HCT116 (cell line): ENCODE data around the gene FREY1. TPM values are rescaled to one million over a fixed set of nuclear protein-coding genes. Genes with fewer than 3 reads are reported as not detected.

Experiments used
- ATAC-seq: fragments of 200-7000 bp; cut with Tn5 transposase; 2 replicates; pipeline ENCODE4 v1.9.1; 2020; ENCODE audit warnings: mild to moderate bottlenecking, moderate library complexity
- BruUV-seq: library from RNA; stranded (reverse); fragments of 400-500 nt; replicated peaks from 2 replicates; lab custom pipeline; 2021; lab: Mats Ljungman, UMichigan
- CTCF ChIA-PET: fragments of 300-600 bp; sonication (Branson Sonifier 250); formaldehyde crosslinking; loops from one replicate; lab custom pipeline; 2021; ENCODE audit warnings: antibody characterized with exemption; lab: Charles Lee
- POLR2A ChIA-PET: fragments of 300-600, 350-600 bp; sonication (Branson Sonifier 250); formaldehyde crosslinking; loops from one replicate; lab custom pipeline; 2021; ENCODE audit warnings: antibody characterized with exemption; lab: Charles Lee
- RAD21 ChIA-PET, 2 experiments: fragments of 300-600 bp; sonication (Branson Sonifier 250); formaldehyde crosslinking; loops; one replicate each; lab custom pipeline; 2023; ENCODE audit warnings: low total read pairs in 2 of 2; ENCODE audit not compliant: uncharacterized antibody in 2 of 2, unreplicated experiment in 2 of 2, low non-redundant PET in 1 of 2; lab: Charles Lee
- DNase-seq: peaks from one replicate; pipeline ENCODE4 v3.0.0-alpha.2; 2010; ENCODE audit warnings: low read depth, low spot score
- H2AFZ ChIP-seq: fragments of 200-600 bp; shearing (Covaris generic), sonication (generic); 2 replicates; pipeline ENCODE4 v1.6.1; 2017; ENCODE audit warnings: low read depth, mixed run types, mixed read lengths, antibody characterized with exemption, low read length; ENCODE audit not compliant: poor library complexity, severe bottlenecking
- H3K27ac ChIP-seq: 2 replicates; pipeline ENCODE4 v1.5.1; 2012; ENCODE audit warnings: low read depth, low read length
- H3K27me3 ChIP-seq: fragments of 200-600 bp; sonication (generic); 2 replicates; pipeline ENCODE4 v1.6.1; 2016; ENCODE audit warnings: mixed run types, low read length, mixed read lengths; ENCODE audit not compliant: insufficient read depth
- H3K36me3 ChIP-seq, 2 experiments: fragments of 200-500 bp in 1 of 2; fragments of 200-600 bp in 1 of 2; sonication (Bioruptor generic) in 1 of 2; sonication (generic) in 1 of 2; 2 replicates each; pipeline versions ENCODE4 v1.5.1 to v1.6.1; 2014 to 2016; ENCODE audit warnings: low read length in 2 of 2, inconsistent platforms in 1 of 2, mixed read lengths in 1 of 2, mixed run types in 1 of 2; ENCODE audit not compliant: insufficient read depth in 2 of 2, control insufficient read depth in 1 of 2
- H3K4me1 ChIP-seq, 2 experiments: fragments of 200-600 bp in 1 of 2; sonication (generic) in 1 of 2; 2 replicates each; pipeline versions ENCODE4 v1.5.1 to v1.6.1; 2012 to 2017; ENCODE audit warnings: low read length in 2 of 2, inconsistent platforms in 1 of 2, mild to moderate bottlenecking in 1 of 2, mixed read lengths in 1 of 2, mixed run types in 1 of 2, moderate library complexity in 1 of 2; ENCODE audit not compliant: insufficient read depth in 2 of 2, control insufficient read depth in 1 of 2
- H3K4me2 ChIP-seq: fragments of 200-600 bp; sonication (generic); 2 replicates; pipeline ENCODE4 v1.6.1; 2017; ENCODE audit warnings: mixed run types, low read length, mixed read lengths
- H3K4me3 ChIP-seq, 2 experiments: fragments of 200-600 bp in 1 of 2; sonication (generic) in 1 of 2; replicated peaks in 1 of 2; 2 replicates each; pipeline ENCODE4 v1.5.1; 2011 to 2016; ENCODE audit warnings: low read length in 2 of 2, control low read depth in 1 of 2, low read depth in 1 of 2, mild to moderate bottlenecking in 1 of 2, mixed read lengths in 1 of 2, mixed run types in 1 of 2
- H3K79me2 ChIP-seq: fragments of 200-600 bp; sonication (generic); 2 replicates; pipeline ENCODE4 v1.6.1; 2017; ENCODE audit warnings: mild to moderate bottlenecking, mixed run types, low read length, moderate library complexity, mixed read lengths; ENCODE audit not compliant: insufficient read depth
- H3K9ac ChIP-seq: fragments of 200-600 bp; sonication (generic); 2 replicates; pipeline ENCODE4 v1.6.1; 2016; ENCODE audit warnings: low read length, mixed read lengths
- H3K9me2 ChIP-seq: fragments of 200-600 bp; sonication (generic), shearing (Covaris generic); 2 replicates; pipeline ENCODE4 v1.6.1; 2017; ENCODE audit warnings: mixed run types, mild to moderate bottlenecking, moderate library complexity; ENCODE audit not compliant: insufficient read depth
- H3K9me3 ChIP-seq, 2 experiments: fragments of 200-500 bp in 1 of 2; fragments of 200-600 bp in 1 of 2; sonication (Bioruptor generic) in 1 of 2; sonication (generic) in 1 of 2; 2 replicates each; pipeline ENCODE4 v1.6.1; 2014 to 2017; ENCODE audit warnings: low read length in 2 of 2, mixed read lengths in 2 of 2, inconsistent platforms in 1 of 2, low read depth in 1 of 2, mild to moderate bottlenecking in 1 of 2, mixed run types in 1 of 2, moderate library complexity in 1 of 2; ENCODE audit not compliant: control insufficient read depth in 1 of 2, insufficient read depth in 1 of 2
- H4K20me1 ChIP-seq: fragments of 200-600 bp; sonication (generic), shearing (Covaris generic); 2 replicates; pipeline ENCODE4 v1.6.1; 2017; ENCODE audit warnings: mixed run types, mild to moderate bottlenecking, moderate library complexity; ENCODE audit not compliant: insufficient read depth
- CEBPB ChIP-seq: IDR thresholded peaks from 2 replicates; pipeline ENCODE4 v1.6.1; 2012; ENCODE audit warnings: low read depth
- EZH2 ChIP-seq: fragments of 200-600 bp; sonication (generic); IDR thresholded peaks from 2 replicates; pipeline ENCODE4 v1.6.1; 2017; ENCODE audit warnings: antibody characterized with exemption, mixed run types
- EZH2phosphoT487 ChIP-seq: fragments of 200-600 bp; IDR thresholded peaks from 2 replicates; pipeline ENCODE4 v1.6.1; 2018; ENCODE audit warnings: antibody characterized with exemption, borderline replicate concordance
- FOSL1 ChIP-seq: IDR thresholded peaks from 2 replicates; pipeline ENCODE4 v1.6.1; 2012; ENCODE audit warnings: low read depth
- MAX ChIP-seq: IDR thresholded peaks from 2 replicates; pipeline ENCODE4 v1.6.1; 2012
- POLR2AphosphoS5 ChIP-seq: IDR thresholded peaks from 2 replicates; pipeline ENCODE4 v1.6.1; 2011; ENCODE audit warnings: mild to moderate bottlenecking, low read depth, low read length, moderate library complexity
- RAD21 ChIP-seq: IDR thresholded peaks from 2 replicates; pipeline ENCODE4 v1.6.1; 2012; ENCODE audit warnings: low read depth, mild to moderate bottlenecking
- YY1 ChIP-seq: IDR thresholded peaks from 2 replicates; pipeline ENCODE4 v1.6.1; 2011; ENCODE audit warnings: low read length, low read depth, moderate library complexity, mild to moderate bottlenecking; ENCODE audit not compliant: insufficient replicate concordance; ENCODE audit errors: extremely low read depth
- ZBTB33 ChIP-seq: IDR thresholded peaks from 2 replicates; pipeline ENCODE4 v1.6.1; 2011; ENCODE audit warnings: mild to moderate bottlenecking, low read length, moderate library complexity; ENCODE audit not compliant: insufficient replicate concordance; ENCODE audit errors: extremely low read depth
- ZFX ChIP-seq: fragments of 450-650 bp; IDR thresholded peaks from 2 replicates; pipeline ENCODE4 v1.6.1; 2017
- ZNF274 ChIP-seq: fragments of 200-500 bp; sonication (Bioruptor generic); IDR thresholded peaks from 2 replicates; pipeline ENCODE4 v1.6.1; 2014; ENCODE audit warnings: mild to moderate bottlenecking, low read depth, low read length, inconsistent platforms
- intact Hi-C: fragments of 100-400 bp; cut with micrococcal nuclease; formaldehyde crosslinking; loops from 2 replicates; pipeline ENCODE4 v1.10.0; 2022
- total RNA-seq: library from RNA; stranded (reverse); gene quantifications from one replicate; pipeline ENCODE4 v1.2.1, GENCODE V29; 2021; ENCODE audit not compliant: unreplicated experiment
- TF ChIP-seq, protein P1 (sequence below): IDR thresholded peaks from 2 replicates; pipeline ENCODE4 v1.6.1; 2012; ENCODE audit warnings: low read depth
- TF ChIP-seq, protein P2 (sequence below), 3 experiments: fragments of 200-600 bp in 1 of 3; sonication (generic) in 1 of 3; IDR thresholded peaks in 2 of 3; conservative IDR thresholded peaks in 1 of 3; 2 replicates each; pipeline ENCODE4 v1.5.1; 2012 to 2017; ENCODE audit warnings: low read depth in 2 of 3, low read length in 2 of 3, antibody characterized with exemption in 1 of 3, borderline replicate concordance in 1 of 3, control low read depth in 1 of 3, mild to moderate bottlenecking in 1 of 3, mixed read lengths in 1 of 3, mixed run types in 1 of 3, moderate library complexity in 1 of 3; ENCODE audit not compliant: insufficient read depth in 1 of 3

The FREY1 gene
- total RNA-seq, 1 experiment from 2014 or later, result 0.96 TPM

- Histone ChIP-seq H3K4me2 (peak overlapping the region; percentile 68), H3K4me1 (peaks cover 10 to 24% of the 10 kb centered on the region in 2 experiments; a peak in 3 of 4 replicates), H3K27me3 (no peaks in the 10 kb centered on the region), H3K79me2 (no peaks in the 10 kb centered on the region), H3K9ac (no peak overlapping the region), H4K20me1 (no peaks in the 10 kb centered on the region), H3K9me2 (no peaks in the 10 kb centered on the region), H3K9me3 (no peaks in the 10 kb centered on the region), H3K27ac (no peak overlapping the region), H3K4me3 (peak overlapping the region in 1 of 2 experiments; percentile 39; a peak in 1 of 4 replicates), H2AFZ (no peak overlapping the region), H3K36me3 (no peaks in the 10 kb centered on the region)
- ChIA-PET RAD21 (no interaction called here), POLR2A (no interaction called here), CTCF (no interaction called here)
- intact Hi-C loops, result no loop called here
- ATAC-seq, result no peak
- no peak for DNase-seq
- BruUV-seq, result no TSS peak
- TF ChIP-seq RAD21, result no peak
- no peak for TF ChIP-seq FOSL1
- TF ChIP-seq, protein P1, sequence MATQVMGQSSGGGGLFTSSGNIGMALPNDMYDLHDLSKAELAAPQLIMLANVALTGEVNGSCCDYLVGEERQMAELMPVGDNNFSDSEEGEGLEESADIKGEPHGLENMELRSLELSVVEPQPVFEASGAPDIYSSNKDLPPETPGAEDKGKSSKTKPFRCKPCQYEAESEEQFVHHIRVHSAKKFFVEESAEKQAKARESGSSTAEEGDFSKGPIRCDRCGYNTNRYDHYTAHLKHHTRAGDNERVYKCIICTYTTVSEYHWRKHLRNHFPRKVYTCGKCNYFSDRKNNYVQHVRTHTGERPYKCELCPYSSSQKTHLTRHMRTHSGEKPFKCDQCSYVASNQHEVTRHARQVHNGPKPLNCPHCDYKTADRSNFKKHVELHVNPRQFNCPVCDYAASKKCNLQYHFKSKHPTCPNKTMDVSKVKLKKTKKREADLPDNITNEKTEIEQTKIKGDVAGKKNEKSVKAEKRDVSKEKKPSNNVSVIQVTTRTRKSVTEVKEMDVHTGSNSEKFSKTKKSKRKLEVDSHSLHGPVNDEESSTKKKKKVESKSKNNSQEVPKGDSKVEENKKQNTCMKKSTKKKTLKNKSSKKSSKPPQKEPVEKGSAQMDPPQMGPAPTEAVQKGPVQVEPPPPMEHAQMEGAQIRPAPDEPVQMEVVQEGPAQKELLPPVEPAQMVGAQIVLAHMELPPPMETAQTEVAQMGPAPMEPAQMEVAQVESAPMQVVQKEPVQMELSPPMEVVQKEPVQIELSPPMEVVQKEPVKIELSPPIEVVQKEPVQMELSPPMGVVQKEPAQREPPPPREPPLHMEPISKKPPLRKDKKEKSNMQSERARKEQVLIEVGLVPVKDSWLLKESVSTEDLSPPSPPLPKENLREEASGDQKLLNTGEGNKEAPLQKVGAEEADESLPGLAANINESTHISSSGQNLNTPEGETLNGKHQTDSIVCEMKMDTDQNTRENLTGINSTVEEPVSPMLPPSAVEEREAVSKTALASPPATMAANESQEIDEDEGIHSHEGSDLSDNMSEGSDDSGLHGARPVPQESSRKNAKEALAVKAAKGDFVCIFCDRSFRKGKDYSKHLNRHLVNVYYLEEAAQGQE, result no peak
- no peak for TF ChIP-seq EZH2phosphoT487
- no peak for TF ChIP-seq ZBTB33
- TF ChIP-seq CEBPB, result no peak
- TF ChIP-seq, protein P2, sequence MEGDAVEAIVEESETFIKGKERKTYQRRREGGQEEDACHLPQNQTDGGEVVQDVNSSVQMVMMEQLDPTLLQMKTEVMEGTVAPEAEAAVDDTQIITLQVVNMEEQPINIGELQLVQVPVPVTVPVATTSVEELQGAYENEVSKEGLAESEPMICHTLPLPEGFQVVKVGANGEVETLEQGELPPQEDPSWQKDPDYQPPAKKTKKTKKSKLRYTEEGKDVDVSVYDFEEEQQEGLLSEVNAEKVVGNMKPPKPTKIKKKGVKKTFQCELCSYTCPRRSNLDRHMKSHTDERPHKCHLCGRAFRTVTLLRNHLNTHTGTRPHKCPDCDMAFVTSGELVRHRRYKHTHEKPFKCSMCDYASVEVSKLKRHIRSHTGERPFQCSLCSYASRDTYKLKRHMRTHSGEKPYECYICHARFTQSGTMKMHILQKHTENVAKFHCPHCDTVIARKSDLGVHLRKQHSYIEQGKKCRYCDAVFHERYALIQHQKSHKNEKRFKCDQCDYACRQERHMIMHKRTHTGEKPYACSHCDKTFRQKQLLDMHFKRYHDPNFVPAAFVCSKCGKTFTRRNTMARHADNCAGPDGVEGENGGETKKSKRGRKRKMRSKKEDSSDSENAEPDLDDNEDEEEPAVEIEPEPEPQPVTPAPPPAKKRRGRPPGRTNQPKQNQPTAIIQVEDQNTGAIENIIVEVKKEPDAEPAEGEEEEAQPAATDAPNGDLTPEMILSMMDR (IDR thresholded peaks at IDR 0.05 in 2 of 3, conservative IDR thresholded peaks at IDR 0.05 in 1 of 3; ENCODE audit: borderline replicate concordance in 1 of 3, insufficient read depth in 1 of 3, low read depth in 2 of 3, low read length in 2 of 3), result no peak
- TF ChIP-seq MAX, result no peak
- TF ChIP-seq YY1, result no peak
- TF ChIP-seq ZFX, result no peak
- no peak for TF ChIP-seq ZNF274
- no peak for TF ChIP-seq POLR2AphosphoS5
- no peak for TF ChIP-seq EZH2
Measured at GRCh38 chr11:45900916-45901617, 6.0 kb downstream of the FREY1 start.
